Measurements from ENCODE around the gene PYGB.

DNA sequence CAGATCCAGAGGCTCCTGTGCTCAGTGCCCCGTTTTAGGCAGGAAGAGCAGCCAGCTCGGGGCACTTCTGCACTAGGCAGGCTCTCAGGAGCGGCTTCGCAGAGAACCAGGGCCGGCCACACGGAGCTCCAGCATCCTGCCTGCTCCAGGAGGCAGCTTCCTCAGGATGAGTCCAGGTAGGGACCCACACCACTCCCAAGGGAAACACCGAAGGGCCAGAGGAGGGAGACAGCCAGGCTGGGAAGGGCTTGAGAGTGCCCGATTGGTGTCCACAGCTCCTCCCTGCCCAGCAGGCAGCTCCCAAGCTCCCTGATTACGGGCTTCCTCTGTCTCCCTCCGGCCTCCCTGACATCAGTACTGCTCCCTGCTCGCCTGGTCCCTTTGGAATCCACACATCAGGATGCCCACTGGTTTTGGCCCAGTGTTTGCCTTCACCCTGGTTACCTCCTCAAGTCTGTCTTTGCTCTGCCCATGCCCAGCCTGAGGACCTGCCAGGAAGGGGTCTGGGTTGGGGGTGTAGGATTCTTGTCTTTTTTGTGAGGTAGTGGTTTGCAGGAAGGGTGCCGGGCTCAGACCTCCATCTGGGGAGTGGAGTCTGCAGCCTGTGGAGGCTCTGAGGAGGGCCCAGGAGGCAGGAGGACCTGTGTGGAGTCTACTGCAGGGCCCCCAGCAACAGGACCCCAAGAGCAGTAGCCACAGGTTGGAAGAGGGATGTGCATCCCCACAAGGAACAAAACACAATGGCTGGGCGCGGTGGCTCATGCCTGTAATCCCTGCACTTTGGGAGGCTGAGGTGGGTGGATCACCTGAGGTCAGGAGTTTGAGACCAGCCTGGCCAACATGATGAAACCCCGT is 11.2 kb upstream of the PYGB start:
- TF ChIP-seq, protein P1, sequence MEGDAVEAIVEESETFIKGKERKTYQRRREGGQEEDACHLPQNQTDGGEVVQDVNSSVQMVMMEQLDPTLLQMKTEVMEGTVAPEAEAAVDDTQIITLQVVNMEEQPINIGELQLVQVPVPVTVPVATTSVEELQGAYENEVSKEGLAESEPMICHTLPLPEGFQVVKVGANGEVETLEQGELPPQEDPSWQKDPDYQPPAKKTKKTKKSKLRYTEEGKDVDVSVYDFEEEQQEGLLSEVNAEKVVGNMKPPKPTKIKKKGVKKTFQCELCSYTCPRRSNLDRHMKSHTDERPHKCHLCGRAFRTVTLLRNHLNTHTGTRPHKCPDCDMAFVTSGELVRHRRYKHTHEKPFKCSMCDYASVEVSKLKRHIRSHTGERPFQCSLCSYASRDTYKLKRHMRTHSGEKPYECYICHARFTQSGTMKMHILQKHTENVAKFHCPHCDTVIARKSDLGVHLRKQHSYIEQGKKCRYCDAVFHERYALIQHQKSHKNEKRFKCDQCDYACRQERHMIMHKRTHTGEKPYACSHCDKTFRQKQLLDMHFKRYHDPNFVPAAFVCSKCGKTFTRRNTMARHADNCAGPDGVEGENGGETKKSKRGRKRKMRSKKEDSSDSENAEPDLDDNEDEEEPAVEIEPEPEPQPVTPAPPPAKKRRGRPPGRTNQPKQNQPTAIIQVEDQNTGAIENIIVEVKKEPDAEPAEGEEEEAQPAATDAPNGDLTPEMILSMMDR (IDR thresholded peaks at IDR 0.05) = no peak
- no peak for TF ChIP-seq POLR2AphosphoS5 (IDR thresholded peaks at IDR 0.05; ENCODE audit: insufficient read depth in 1 of 2, low read depth in 1 of 2)
